ENCODE data around the gene TANGO6. TPM values are rescaled to one million over a fixed set of nuclear protein-coding genes. Genes with fewer than 3 reads are reported as not detected.

TANGO6 gene
- total RNA-seq, 1 experiment from 2014 or later, result 18.0 TPM

GRCh38 chr16:68857479-68857878 lies 14.1 kb downstream of the TANGO6 start:
- no TSS peak for BruUV-seq (replicated peaks)
- Histone ChIP-seq H3K36me3 (ENCODE audit: insufficient read depth, low read length, poor library complexity, severe bottlenecking) (no peaks in the 10 kb centered on the region), H3K4me3 (ENCODE audit: low read depth, low read length, poor library complexity, severe bottlenecking) (no peak overlapping the region), H3K27ac (ENCODE audit: low read depth, low read length, poor library complexity, severe bottlenecking) (no peak overlapping the region), H3K4me1 (ENCODE audit: insufficient read depth, low read length, poor library complexity, severe bottlenecking) (no peaks in the 10 kb centered on the region), H3K9me3 (ENCODE audit: low read depth, low read length, poor library complexity, severe bottlenecking) (no peaks in the 10 kb centered on the region), H3K27me3 (replicated peaks; ENCODE audit: insufficient read depth, low read depth, low read length, poor library complexity) (no peaks in the 10 kb centered on the region)
- no peak for TF ChIP-seq CTCF (conservative IDR thresholded peaks at IDR 0.05; ENCODE audit: low read depth, low read length)
- TF ChIP-seq EZH2 (IDR thresholded peaks at IDR 0.05; ENCODE audit: borderline replicate concordance, low read depth, low read length, poor library complexity, severe bottlenecking), result no peak
- CTCF ChIA-PET, result no interaction called here
- no peak for DNase-seq (ENCODE audit: low spot score)
- intact Hi-C loops (cut with micrococcal nuclease; ENCODE audit: unreplicated experiment), result no loop called here
- POLR2A ChIA-PET (ENCODE audit: low non-redundant PET), result no interaction called here

- BruUV-seq (replicated peaks), result no TSS peak
- CTCF ChIA-PET, result no interaction called here
Measured at GRCh38 chr16:68859828-68860227, 16.5 kb downstream of the TANGO6 start.

GRCh38 chr16:68860978-68861892 lies 17.9 kb downstream of the TANGO6 start:
- TF ChIP-seq EZH2 (IDR thresholded peaks at IDR 0.05; ENCODE audit: borderline replicate concordance, low read depth, low read length, poor library complexity, severe bottlenecking) (no peak), CTCF (conservative IDR thresholded peaks at IDR 0.05; ENCODE audit: low read depth, low read length) (no peak)
- no TSS peak for BruUV-seq (replicated peaks)
- Histone ChIP-seq H3K4me1 (ENCODE audit: insufficient read depth, low read length, poor library complexity, severe bottlenecking) (no peaks in the 10 kb centered on the region), H3K27me3 (replicated peaks; ENCODE audit: insufficient read depth, low read depth, low read length, poor library complexity) (no peaks in the 10 kb centered on the region), H3K27ac (ENCODE audit: low read depth, low read length, poor library complexity, severe bottlenecking) (no peak overlapping the region), H3K36me3 (ENCODE audit: insufficient read depth, low read length, poor library complexity, severe bottlenecking) (no peaks in the 10 kb centered on the region), H3K9me3 (ENCODE audit: low read depth, low read length, poor library complexity, severe bottlenecking) (no peaks in the 10 kb centered on the region), H3K4me3 (ENCODE audit: low read depth, low read length, poor library complexity, severe bottlenecking) (no peak overlapping the region)
- DNase-seq (ENCODE audit: low spot score), result no peak
- intact Hi-C loops (cut with micrococcal nuclease; ENCODE audit: unreplicated experiment), result no loop called here
- CTCF ChIA-PET, result no interaction called here
- POLR2A ChIA-PET (ENCODE audit: low non-redundant PET), result no interaction called here

More at GRCh38 chr16:68859828-68860227, 16.5 kb downstream of the TANGO6 start:
- H3K4me1 ChIP-seq (ENCODE audit: insufficient read depth, low read length, poor library complexity, severe bottlenecking), result no peaks in the 10 kb centered on the region
- no peaks in the 10 kb centered on the region for H3K9me3 ChIP-seq (ENCODE audit: low read depth, low read length, poor library complexity, severe bottlenecking)
- POLR2A ChIA-PET (ENCODE audit: low non-redundant PET), result no interaction called here
- TF ChIP-seq EZH2 (IDR thresholded peaks at IDR 0.05; ENCODE audit: borderline replicate concordance, low read depth, low read length, poor library complexity, severe bottlenecking), result no peak
- TF ChIP-seq CTCF (conservative IDR thresholded peaks at IDR 0.05; ENCODE audit: low read depth, low read length), result no peak
- DNase-seq (ENCODE audit: low spot score), result no peak
- H3K36me3 ChIP-seq (ENCODE audit: insufficient read depth, low read length, poor library complexity, severe bottlenecking), result no peaks in the 10 kb centered on the region
- intact Hi-C loops (cut with micrococcal nuclease; ENCODE audit: unreplicated experiment), result no loop called here
- no peaks in the 10 kb centered on the region for H3K27me3 ChIP-seq (replicated peaks; ENCODE audit: insufficient read depth, low read depth, low read length, poor library complexity)
- no peak overlapping the region for H3K4me3 ChIP-seq (ENCODE audit: low read depth, low read length, poor library complexity, severe bottlenecking)
- no peak overlapping the region for H3K27ac ChIP-seq (ENCODE audit: low read depth, low read length, poor library complexity, severe bottlenecking)
